Measurements from ENCODE around the gene USP22.

USP22 gene

DNA sequence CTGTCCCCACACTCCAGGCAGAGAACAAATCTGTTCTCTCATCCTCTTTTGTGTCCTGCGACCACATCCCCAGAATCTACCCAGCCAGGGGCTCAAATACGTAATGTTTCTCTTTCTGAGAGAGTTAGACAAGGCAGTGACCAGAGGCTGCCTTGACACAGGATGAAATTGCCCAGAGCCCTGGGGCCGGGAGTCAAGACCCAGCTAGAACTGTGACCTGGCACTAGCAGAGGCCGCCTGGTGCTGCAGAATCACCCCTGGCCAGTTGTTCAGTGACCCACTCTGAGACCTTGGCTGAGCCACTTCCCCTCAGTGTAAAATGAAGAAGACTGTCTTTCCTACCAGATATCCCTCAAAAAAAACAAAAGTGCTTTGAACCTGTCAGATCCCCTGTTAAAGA is 72.5 kb downstream of the USP22 start:
- Histone ChIP-seq H3K4me1 (ENCODE audit: control insufficient read depth, low read length) (no peaks in the 10 kb centered on the region), H4K20me1 (ENCODE audit: control insufficient read depth, insufficient read depth, low read depth, low read length) (no peaks in the 10 kb centered on the region), H3K27ac (ENCODE audit: low read depth, low read length) (no peak overlapping the region), H3K4me3 (ENCODE audit: low read length) (no peak overlapping the region), H3K27me3 (ENCODE audit: control insufficient read depth, low read length) (peaks cover 43% of the 10 kb centered on the region), H3K9me2 (replicated peaks; ENCODE audit: control insufficient read depth, low read length) (no peaks in the 10 kb centered on the region), H3K79me2 (ENCODE audit: control insufficient read depth, low read length) (no peaks in the 10 kb centered on the region), H3K4me2 (ENCODE audit: low read length) (no peak overlapping the region), H3K9me3 (ENCODE audit: control insufficient read depth, insufficient read depth, low read length) (no peaks in the 10 kb centered on the region), H3K36me3 (ENCODE audit: control insufficient read depth, low read length) (no peaks in the 10 kb centered on the region), H3F3A (ENCODE audit: control insufficient read depth, insufficient read depth) (no peaks in the 10 kb centered on the region)
- TF ChIP-seq CTCF (IDR thresholded peaks at IDR 0.05; ENCODE audit: low read depth, low read length, poor library complexity, severe bottlenecking) (no peak), EZH2phosphoT487 (IDR thresholded peaks at IDR 0.05; ENCODE audit: borderline replicate concordance, low read length) (no peak)

GRCh38 chr17:20968913-20969616 is 73.7 kb downstream of the USP22 start:
- Histone ChIP-seq H3K36me3 (ENCODE audit: control insufficient read depth, low read length) (no peaks in the 10 kb centered on the region), H3K27ac (ENCODE audit: low read depth, low read length) (no peak overlapping the region), H3K27me3 (ENCODE audit: control insufficient read depth, low read length) (peaks cover 36% of the 10 kb centered on the region), H3K9me2 (replicated peaks; ENCODE audit: control insufficient read depth, low read length) (no peaks in the 10 kb centered on the region), H3K4me2 (ENCODE audit: low read length) (no peak overlapping the region), H3K9me3 (ENCODE audit: control insufficient read depth, insufficient read depth, low read length) (no peaks in the 10 kb centered on the region), H3K4me1 (ENCODE audit: control insufficient read depth, low read length) (no peaks in the 10 kb centered on the region), H3K79me2 (ENCODE audit: control insufficient read depth, low read length) (no peaks in the 10 kb centered on the region), H4K20me1 (ENCODE audit: control insufficient read depth, insufficient read depth, low read depth, low read length) (no peaks in the 10 kb centered on the region), H3F3A (ENCODE audit: control insufficient read depth, insufficient read depth) (no peaks in the 10 kb centered on the region), H3K4me3 (ENCODE audit: low read length) (no peak overlapping the region)
- no peak for TF ChIP-seq CTCF (IDR thresholded peaks at IDR 0.05; ENCODE audit: low read depth, low read length, poor library complexity, severe bottlenecking)
- TF ChIP-seq EZH2phosphoT487 (IDR thresholded peaks at IDR 0.05; ENCODE audit: borderline replicate concordance, low read length): no peak

DNA sequence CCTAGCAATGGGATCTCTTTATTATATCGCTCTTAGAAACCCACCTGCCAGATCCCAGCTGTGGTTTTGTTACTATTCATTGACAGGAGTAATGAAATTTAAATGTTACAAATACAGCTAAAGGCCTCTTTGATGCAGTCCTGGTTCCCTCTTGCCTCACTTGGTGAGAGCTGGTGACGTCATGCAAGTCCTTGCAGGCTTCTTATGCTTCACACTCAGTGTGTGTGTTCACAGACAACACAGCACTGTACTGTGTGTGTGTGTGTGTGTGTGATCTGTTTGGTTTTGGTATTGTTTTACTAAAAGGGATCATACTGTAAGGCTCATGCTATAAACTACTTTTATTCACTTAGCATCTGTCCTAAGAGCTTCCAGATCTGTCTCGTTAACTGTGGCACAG is 75.0 kb downstream of the USP22 start:
- no peaks in the 10 kb centered on the region for H3K9me2 ChIP-seq (replicated peaks; ENCODE audit: control insufficient read depth, low read length)
- no peaks in the 10 kb centered on the region for H3F3A ChIP-seq (ENCODE audit: control insufficient read depth, insufficient read depth)
- no peaks in the 10 kb centered on the region for H3K36me3 ChIP-seq (ENCODE audit: control insufficient read depth, low read length)
- no peak overlapping the region for H3K4me3 ChIP-seq (ENCODE audit: low read length)
- TF ChIP-seq CTCF (IDR thresholded peaks at IDR 0.05; ENCODE audit: low read depth, low read length, poor library complexity, severe bottlenecking) (no peak), EZH2phosphoT487 (IDR thresholded peaks at IDR 0.05; ENCODE audit: borderline replicate concordance, low read length) (no peak)
- no peaks in the 10 kb centered on the region for H3K79me2 ChIP-seq (ENCODE audit: control insufficient read depth, low read length)
- no peaks in the 10 kb centered on the region for H4K20me1 ChIP-seq (ENCODE audit: control insufficient read depth, insufficient read depth, low read depth, low read length)
- H3K27ac ChIP-seq (ENCODE audit: low read depth, low read length): no peak overlapping the region
- peaks cover 38% of the 10 kb centered on the region for H3K27me3 ChIP-seq (ENCODE audit: control insufficient read depth, low read length)
- H3K9me3 ChIP-seq (ENCODE audit: control insufficient read depth, insufficient read depth, low read length): no peaks in the 10 kb centered on the region
- no peak overlapping the region for H3K4me2 ChIP-seq (ENCODE audit: low read length)
- no peaks in the 10 kb centered on the region for H3K4me1 ChIP-seq (ENCODE audit: control insufficient read depth, low read length)

Measured in DOHH2 (cell line).